CD4-positive, alpha-beta T cell (primary cell): Measurements from ENCODE around the gene GMNC. TPM values are rescaled to one million over a fixed set of nuclear protein-coding genes. Genes with fewer than 3 reads are reported as not detected.

Experiments used
- ATAC-seq: fragments of 200-7000 bp; cut with Tn5 transposase; one replicate; pipeline ENCODE4 v1.10.0; 2022; ENCODE audit warnings: mild to moderate bottlenecking; ENCODE audit not compliant: poor library complexity
- CTCF ChIA-PET: fragments of 350-600 bp; sonication (Branson Sonifier 250); formaldehyde crosslinking; loops from one replicate; lab custom pipeline; 2021; ENCODE audit warnings: antibody characterized with exemption, inconsistent platforms; lab: Charles Lee
- POLR2A ChIA-PET: fragments of 350-600 bp; sonication (Branson Sonifier 250); formaldehyde crosslinking; loops from one replicate; lab custom pipeline; 2021; ENCODE audit warnings: antibody characterized with exemption, inconsistent platforms; lab: Charles Lee
- DNase-seq, 14 experiments: peaks; one replicate each; pipeline ENCODE4 v3.0.0-alpha.2; 2013 to 2020; ENCODE audit warnings: mixed read lengths in 2 of 14
- H3K27ac ChIP-seq, 2 donors: one replicate each; pipeline versions ENCODE4 v1.5.1 to v1.7.0; 2013; ENCODE audit warnings: low read length in 2 of 2, low read depth in 1 of 2, mild to moderate bottlenecking in 1 of 2
- H3K27me3 ChIP-seq, 2 experiments: 1 replicate in 1 of 2; 2 replicates in 1 of 2; pipeline versions ENCODE4 v1.6.1 to v1.7.0; 2013; ENCODE audit warnings: low read length in 2 of 2, control low read depth in 1 of 2, mild to moderate bottlenecking in 1 of 2, moderate library complexity in 1 of 2; ENCODE audit not compliant: insufficient read depth in 2 of 2, control insufficient read depth in 1 of 2
- H3K36me3 ChIP-seq: one replicate; pipeline ENCODE4 v1.6.1; 2013; ENCODE audit warnings: low read length, control low read depth; ENCODE audit not compliant: insufficient read depth
- H3K4me1 ChIP-seq: one replicate; pipeline ENCODE4 v1.6.1; 2013; ENCODE audit warnings: low read length, control low read depth; ENCODE audit not compliant: insufficient read depth
- H3K4me3 ChIP-seq: one replicate; pipeline ENCODE4 v1.5.1; 2013; ENCODE audit warnings: mild to moderate bottlenecking, low read length, moderate library complexity
- H3K9me3 ChIP-seq, 2 experiments: 1 replicate in 1 of 2; 2 replicates in 1 of 2; pipeline versions ENCODE4 v1.6.1 to v1.7.0; 2013; ENCODE audit warnings: low read length in 2 of 2, mild to moderate bottlenecking in 2 of 2, control low read depth in 1 of 2, moderate library complexity in 1 of 2; ENCODE audit not compliant: control insufficient read depth in 1 of 2, insufficient read depth in 1 of 2
- H3K27ac Mint-ChIP-seq: one replicate; pipeline ENCODE4 v1.8.0; 2020; ENCODE audit warnings: mixed read lengths
- H3K27me3 Mint-ChIP-seq: one replicate; pipeline ENCODE4 v1.8.0; 2021; ENCODE audit warnings: mixed read lengths
- H3K36me3 Mint-ChIP-seq: one replicate; pipeline ENCODE4 v1.8.0; 2021; ENCODE audit warnings: low read depth, mixed read lengths
- H3K4me1 Mint-ChIP-seq: one replicate; pipeline ENCODE4 v1.8.0; 2021; ENCODE audit warnings: low read depth, mixed read lengths
- H3K4me3 Mint-ChIP-seq: one replicate; pipeline ENCODE4 v1.8.0; 2020; ENCODE audit warnings: mild to moderate bottlenecking, mixed read lengths
- H3K9me3 Mint-ChIP-seq: one replicate; pipeline ENCODE4 v1.8.0; 2020; ENCODE audit warnings: mixed read lengths
- intact Hi-C, 2 experiments: fragments of 100-400 bp; cut with DNase I in 1 of 2; cut with micrococcal nuclease in 1 of 2; formaldehyde crosslinking; loops; one replicate each; pipeline versions ENCODE4 v1.15.1 to v1.9.0; 2023 to 2025; cut with DNase I, micrococcal nuclease
- total RNA-seq, 174 experiments: library from RNA in 2 of 174; stranded (reverse) in 2 of 174; gene quantifications; one replicate each; pipeline ENCODE4 v1.2.3 and lab custom pipeline; 2021 to 2026
- TF ChIP-seq, protein P1 (sequence below): fragments of 200-600 bp; IDR thresholded peaks from one replicate; pipeline ENCODE4 v1.8.0; 2022; ENCODE audit warnings: antibody characterized with exemption, mild to moderate bottlenecking

The GMNC gene
- total RNA-seq, 2 experiments from 2014 or later = not detected

DNA sequence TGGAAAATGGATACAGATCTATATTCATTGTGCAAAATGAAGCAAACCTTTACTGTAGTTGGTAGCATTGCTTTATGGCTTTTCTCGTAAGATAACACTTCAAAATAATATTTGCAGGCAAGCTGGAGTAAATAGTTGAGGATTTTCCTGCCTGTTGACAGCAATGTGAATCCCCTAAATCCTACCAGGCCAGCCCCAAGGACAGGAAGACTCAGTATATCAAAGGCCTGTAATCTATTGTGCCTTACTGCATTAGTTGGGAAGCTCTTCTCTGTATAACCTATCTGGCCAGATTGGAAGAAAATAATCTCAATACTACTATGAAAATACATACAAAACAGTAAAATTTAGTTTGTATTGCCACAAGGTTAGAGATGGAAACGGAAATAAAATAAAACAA, 4.6 kb upstream of the GMNC start:
- Mint-ChIP-seq H3K4me1 (peaks cover 11% of the 10 kb centered on the region), H3K27ac (no peak overlapping the region), H3K27me3 (peaks cover 64% of the 10 kb centered on the region), H3K36me3 (no peaks in the 10 kb centered on the region), H3K9me3 (no peaks in the 10 kb centered on the region), H3K4me3 (no peak overlapping the region)
- intact Hi-C loops = no loop called here
- H3K4me1 ChIP-seq = peaks cover 5% of the 10 kb centered on the region
- peaks cover 10 to 22% of the 10 kb centered on the region in 2 experiments for H3K27me3 ChIP-seq
- ATAC-seq (no peak), DNase-seq (no peak)
- no peak overlapping the region for H3K27ac ChIP-seq
- peaks cover 0 to 5% of the 10 kb centered on the region in 2 experiments for H3K9me3 ChIP-seq
- TF ChIP-seq, protein P1, sequence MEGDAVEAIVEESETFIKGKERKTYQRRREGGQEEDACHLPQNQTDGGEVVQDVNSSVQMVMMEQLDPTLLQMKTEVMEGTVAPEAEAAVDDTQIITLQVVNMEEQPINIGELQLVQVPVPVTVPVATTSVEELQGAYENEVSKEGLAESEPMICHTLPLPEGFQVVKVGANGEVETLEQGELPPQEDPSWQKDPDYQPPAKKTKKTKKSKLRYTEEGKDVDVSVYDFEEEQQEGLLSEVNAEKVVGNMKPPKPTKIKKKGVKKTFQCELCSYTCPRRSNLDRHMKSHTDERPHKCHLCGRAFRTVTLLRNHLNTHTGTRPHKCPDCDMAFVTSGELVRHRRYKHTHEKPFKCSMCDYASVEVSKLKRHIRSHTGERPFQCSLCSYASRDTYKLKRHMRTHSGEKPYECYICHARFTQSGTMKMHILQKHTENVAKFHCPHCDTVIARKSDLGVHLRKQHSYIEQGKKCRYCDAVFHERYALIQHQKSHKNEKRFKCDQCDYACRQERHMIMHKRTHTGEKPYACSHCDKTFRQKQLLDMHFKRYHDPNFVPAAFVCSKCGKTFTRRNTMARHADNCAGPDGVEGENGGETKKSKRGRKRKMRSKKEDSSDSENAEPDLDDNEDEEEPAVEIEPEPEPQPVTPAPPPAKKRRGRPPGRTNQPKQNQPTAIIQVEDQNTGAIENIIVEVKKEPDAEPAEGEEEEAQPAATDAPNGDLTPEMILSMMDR = no peak
- H3K36me3 ChIP-seq = no peaks in the 10 kb centered on the region
- no peak overlapping the region for H3K4me3 ChIP-seq
- ChIA-PET POLR2A (no interaction called here), CTCF (no interaction called here)

GRCh38 chr3:190865828-190866227, 3.3 kb upstream of the GMNC start:
- Mint-ChIP-seq H3K9me3 (no peaks in the 10 kb centered on the region), H3K27me3 (peaks cover 76% of the 10 kb centered on the region), H3K36me3 (no peaks in the 10 kb centered on the region), H3K4me1 (peaks cover 12% of the 10 kb centered on the region), H3K4me3 (no peak overlapping the region), H3K27ac (no peak overlapping the region)
- H3K27ac ChIP-seq = no peak overlapping the region
- H3K4me1 ChIP-seq = peaks cover 5% of the 10 kb centered on the region
- no peak for ATAC-seq
- no peaks in the 10 kb centered on the region for H3K36me3 ChIP-seq
- TF ChIP-seq, protein P1 = no peak
- no peak overlapping the region for H3K4me3 ChIP-seq
- H3K9me3 ChIP-seq = peaks cover 0 to 5% of the 10 kb centered on the region in 2 experiments
- CTCF ChIA-PET = interaction anchor here (1.0 to 1.1 kb wide), 2 partner anchors 14 to 18 kb away, joined by 4 to 5 read pairs; no protein-coding TSS in a partner anchor
- no peak for DNase-seq
- POLR2A ChIA-PET = no interaction called here
- intact Hi-C loops = no loop called here
- H3K27me3 ChIP-seq = peaks cover 12 to 34% of the 10 kb centered on the region in 2 experiments

GRCh38 chr3:190865419-190865818, 2.9 kb upstream of the GMNC start:
- Histone ChIP-seq H3K27ac (no peak overlapping the region), H3K27me3 (peaks cover 16 to 38% of the 10 kb centered on the region in 2 experiments), H3K36me3 (no peaks in the 10 kb centered on the region), H3K4me3 (no peak overlapping the region), H3K4me1 (peaks cover 5% of the 10 kb centered on the region), H3K9me3 (peaks cover 0 to 5% of the 10 kb centered on the region in 2 experiments)
- ChIA-PET CTCF (interaction anchor here (1.0 to 1.1 kb wide), 2 partner anchors 14 to 19 kb away, joined by 4 to 5 read pairs; no protein-coding TSS in a partner anchor), POLR2A (no interaction called here)
- no peaks in the 10 kb centered on the region for H3K9me3 Mint-ChIP-seq
- DNase-seq (no peak), ATAC-seq (no peak)
- no peak overlapping the region for H3K27ac Mint-ChIP-seq
- peaks cover 12% of the 10 kb centered on the region for H3K4me1 Mint-ChIP-seq
- peaks cover 76% of the 10 kb centered on the region for H3K27me3 Mint-ChIP-seq
- intact Hi-C loops = no loop called here
- TF ChIP-seq, protein P1 = no peak
- no peak overlapping the region for H3K4me3 Mint-ChIP-seq
- no peaks in the 10 kb centered on the region for H3K36me3 Mint-ChIP-seq
